HG03095 (cell line): Measurements from ENCODE around the gene GOLPH3.

ENCODE experiments used
- ATAC-seq: cut with Tn5 transposase; IDR thresholded peaks from one replicate; pipeline ENCODE4 v1.9.1; 2021; ENCODE audit warnings: moderate library complexity; ENCODE audit not compliant: unreplicated experiment

GOLPH3 gene

GRCh38 chr5:32076699-32077695 lies 97.1 kb downstream of the GOLPH3 start:
- no peak for ATAC-seq
